Vagina (tissue), 2 donors: ENCODE results near the gene GAL3ST3. TPM values are rescaled to one million over a fixed set of nuclear protein-coding genes. Genes with fewer than 3 reads are reported as not detected.
A peak's percentile ranks its signal among the peaks of the same experiment; 100 is the strongest.

Experiments used
- DNase-seq, 2 donors: peaks; one replicate each; pipeline ENCODE4 v3.0.0-alpha.2; 2017; ENCODE audit errors: extremely low spot score in 2 of 2
- H3K27ac ChIP-seq: fragments of 200-600 bp; sonication (generic); one replicate; pipeline ENCODE4 v1.5.1; 2019
- H3K27me3 ChIP-seq: fragments of 200-600 bp; sonication (generic); one replicate; pipeline ENCODE4 v1.5.1; 2019
- H3K36me3 ChIP-seq, 2 donors: fragments of 200-600 bp; sonication (generic); one replicate each; pipeline ENCODE4 v1.5.1; 2017 to 2019
- H3K4me1 ChIP-seq: fragments of 200-600 bp; sonication (generic); one replicate; pipeline ENCODE4 v1.5.1; 2019
- H3K4me3 ChIP-seq, 2 donors: fragments of 200-600 bp; sonication (generic); 1 replicate in 1 of 2; 2 replicates in 1 of 2; pipeline ENCODE4 v1.5.1; 2016 to 2019
- H3K9me3 ChIP-seq: fragments of 200-600 bp; sonication (generic); one replicate; pipeline ENCODE4 v1.5.1; 2019
- POLR2A ChIP-seq, 2 donors: fragments of 450-650 bp; IDR thresholded peaks; one replicate each; pipeline ENCODE4 v1.6.1; 2017; ENCODE audit warnings: antibody characterized with exemption in 2 of 2, mild to moderate bottlenecking in 2 of 2, moderate library complexity in 2 of 2
- POLR2AphosphoS5 ChIP-seq, 2 donors: sonication (generic); formaldehyde crosslinking; IDR thresholded peaks; one replicate each; pipeline ENCODE4 v1.9.0; 2017; ENCODE audit warnings: antibody characterized with exemption in 2 of 2, mild to moderate bottlenecking in 2 of 2, low read depth in 1 of 2; ENCODE audit not compliant: insufficient read depth in 1 of 2
- intact Hi-C: fragments of 100-400 bp; cut with DNase I; formaldehyde crosslinking; loops from one replicate; pipeline ENCODE4 v1.15.1; 2023
- total RNA-seq: library from RNA; depleted of rRNA; stranded (reverse); fragments of >200 nt; gene quantifications from one replicate; pipeline ENCODE4 v1.2.3, GENCODE V29; 2016
- TF ChIP-seq, protein P1 (sequence below), 3 experiments: fragments of 450-650 bp in 2 of 3; fragments of 200-600 bp in 1 of 3; sonication (generic) in 1 of 3; IDR thresholded peaks; one replicate each; pipeline ENCODE4 v1.5.1; 2017 to 2019; ENCODE audit warnings: antibody characterized with exemption in 3 of 3, mild to moderate bottlenecking in 2 of 3, moderate library complexity in 2 of 3

Gene GAL3ST3
- total RNA-seq, 1 donor from 2014 or later: not detected

DNA sequence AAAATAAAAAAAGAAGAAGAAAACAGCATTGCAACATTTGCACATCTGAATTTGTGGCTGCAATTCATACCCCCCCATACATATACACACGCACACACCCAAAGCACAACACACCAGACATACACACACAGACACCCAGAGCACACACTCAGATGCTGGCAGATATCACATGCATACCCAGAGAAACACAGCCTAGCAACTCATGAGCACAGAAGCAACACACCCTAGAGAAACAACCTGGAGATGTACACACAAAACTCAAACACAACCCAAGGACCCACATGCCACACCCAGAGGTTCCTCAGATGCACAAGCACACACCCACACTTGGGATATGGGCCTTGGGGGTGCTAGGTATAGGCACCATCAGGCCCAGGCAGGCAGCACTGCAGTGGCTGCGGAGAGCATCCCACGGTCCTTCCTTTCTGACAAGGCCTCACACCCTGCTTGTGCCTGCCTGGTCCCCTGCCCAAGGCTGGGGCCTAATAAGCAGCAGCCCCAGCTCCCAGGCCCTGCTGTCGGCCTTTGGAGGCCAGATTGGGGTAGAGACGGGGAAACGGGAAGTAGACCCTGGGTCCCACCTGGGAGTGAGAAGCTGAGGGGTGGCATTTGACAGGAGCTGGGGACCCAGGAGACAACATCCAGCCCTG lies 34.0 kb downstream of the GAL3ST3 start:
- Histone ChIP-seq H3K27me3 (no peaks in the 10 kb centered on the region), H3K4me3 (no peak overlapping the region), H3K4me1 (peaks cover 11% of the 10 kb centered on the region), H3K27ac (no peak overlapping the region), H3K36me3 (no peaks in the 10 kb centered on the region), H3K9me3 (no peaks in the 10 kb centered on the region)
- intact Hi-C loops: no loop called here
- DNase-seq: no peak
- TF ChIP-seq POLR2A (IDR thresholded peaks at IDR 0.05) (no peak), POLR2AphosphoS5 (IDR thresholded peaks at IDR 0.05; ENCODE audit: insufficient read depth in 1 of 2, low read depth in 1 of 2) (no peak)
- TF ChIP-seq, protein P1, sequence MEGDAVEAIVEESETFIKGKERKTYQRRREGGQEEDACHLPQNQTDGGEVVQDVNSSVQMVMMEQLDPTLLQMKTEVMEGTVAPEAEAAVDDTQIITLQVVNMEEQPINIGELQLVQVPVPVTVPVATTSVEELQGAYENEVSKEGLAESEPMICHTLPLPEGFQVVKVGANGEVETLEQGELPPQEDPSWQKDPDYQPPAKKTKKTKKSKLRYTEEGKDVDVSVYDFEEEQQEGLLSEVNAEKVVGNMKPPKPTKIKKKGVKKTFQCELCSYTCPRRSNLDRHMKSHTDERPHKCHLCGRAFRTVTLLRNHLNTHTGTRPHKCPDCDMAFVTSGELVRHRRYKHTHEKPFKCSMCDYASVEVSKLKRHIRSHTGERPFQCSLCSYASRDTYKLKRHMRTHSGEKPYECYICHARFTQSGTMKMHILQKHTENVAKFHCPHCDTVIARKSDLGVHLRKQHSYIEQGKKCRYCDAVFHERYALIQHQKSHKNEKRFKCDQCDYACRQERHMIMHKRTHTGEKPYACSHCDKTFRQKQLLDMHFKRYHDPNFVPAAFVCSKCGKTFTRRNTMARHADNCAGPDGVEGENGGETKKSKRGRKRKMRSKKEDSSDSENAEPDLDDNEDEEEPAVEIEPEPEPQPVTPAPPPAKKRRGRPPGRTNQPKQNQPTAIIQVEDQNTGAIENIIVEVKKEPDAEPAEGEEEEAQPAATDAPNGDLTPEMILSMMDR (IDR thresholded peaks at IDR 0.05): no peak

DNA sequence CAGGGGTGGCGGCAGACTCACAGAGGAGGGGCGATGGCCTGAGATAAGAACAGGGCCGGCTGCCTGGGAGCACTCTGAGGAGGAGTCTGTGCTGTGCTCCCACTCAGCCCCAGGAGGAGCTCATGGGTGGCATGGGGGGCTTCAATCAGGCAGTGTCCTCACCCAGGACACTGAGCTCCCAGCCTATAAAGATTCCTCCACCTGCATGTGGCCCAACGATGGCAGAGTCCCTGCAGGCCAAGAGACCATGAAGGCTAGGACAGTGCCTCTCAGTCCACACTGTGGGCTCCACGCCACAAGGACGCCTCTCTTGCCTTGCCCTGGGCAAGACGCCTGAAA lies 35.2 kb downstream of the GAL3ST3 start:
- Histone ChIP-seq H3K36me3 (no peaks in the 10 kb centered on the region), H3K4me3 (no peak overlapping the region), H3K9me3 (no peaks in the 10 kb centered on the region), H3K4me1 (peaks cover 11% of the 10 kb centered on the region), H3K27ac (no peak overlapping the region), H3K27me3 (no peaks in the 10 kb centered on the region)
- intact Hi-C loops: no loop called here
- DNase-seq: no peak
- TF ChIP-seq POLR2A (IDR thresholded peaks at IDR 0.05) (no peak), POLR2AphosphoS5 (IDR thresholded peaks at IDR 0.05; ENCODE audit: insufficient read depth in 1 of 2, low read depth in 1 of 2) (no peak)
- TF ChIP-seq, protein P1 (IDR thresholded peaks at IDR 0.05): no peak

DNA sequence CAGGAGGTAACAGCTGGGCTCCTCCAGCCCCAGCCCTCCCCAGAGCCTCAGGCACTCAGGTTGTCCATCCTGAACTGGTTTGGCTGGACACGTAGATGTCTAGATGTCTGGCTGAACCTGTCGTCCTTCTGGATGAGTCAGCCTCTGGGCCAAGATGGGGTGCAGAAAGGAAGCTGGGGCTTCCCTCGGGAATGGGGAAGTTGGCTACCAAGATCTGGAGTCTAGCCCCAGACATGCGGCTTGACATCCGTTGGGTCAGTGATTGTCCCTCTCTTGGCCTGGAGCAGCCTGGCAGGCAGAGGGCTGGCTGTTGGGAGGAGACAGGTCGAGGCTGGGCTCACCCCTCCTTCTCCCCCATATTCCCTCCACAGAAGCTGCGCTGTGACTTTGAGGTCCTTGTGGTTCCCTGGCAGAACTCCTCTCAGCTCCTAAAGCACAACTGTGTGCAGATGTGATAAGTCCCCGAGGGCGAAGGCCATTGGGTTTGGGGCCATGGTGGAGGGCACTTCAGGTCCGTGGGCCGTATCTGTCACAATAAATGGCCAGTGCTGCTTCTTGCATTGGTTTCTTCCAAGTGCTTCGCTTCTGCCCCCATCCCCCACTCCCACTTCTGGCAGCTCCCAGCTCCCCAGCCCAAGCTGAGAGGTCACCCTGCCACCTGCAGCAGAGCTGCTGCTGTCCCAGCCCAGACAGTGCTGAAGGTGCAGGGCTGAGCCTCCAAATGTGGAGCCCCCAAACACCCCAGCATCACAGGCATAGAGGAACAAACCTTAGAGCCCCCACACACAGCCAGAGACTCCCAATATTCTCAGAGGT lies 35.8 kb downstream of the GAL3ST3 start:
- Histone ChIP-seq H3K27me3 (no peaks in the 10 kb centered on the region), H3K27ac (no peak overlapping the region), H3K4me1 (peaks cover 11% of the 10 kb centered on the region), H3K4me3 (peak overlapping the region in 1 of 2 donors; percentile 17), H3K9me3 (no peaks in the 10 kb centered on the region), H3K36me3 (no peaks in the 10 kb centered on the region)
- intact Hi-C loops: no loop called here
- no peak for DNase-seq
- TF ChIP-seq POLR2A (IDR thresholded peaks at IDR 0.05): no peak
- TF ChIP-seq, protein P1 (IDR thresholded peaks at IDR 0.05): no peak
- TF ChIP-seq POLR2AphosphoS5 (IDR thresholded peaks at IDR 0.05; ENCODE audit: insufficient read depth in 1 of 2, low read depth in 1 of 2): no peak

DNA sequence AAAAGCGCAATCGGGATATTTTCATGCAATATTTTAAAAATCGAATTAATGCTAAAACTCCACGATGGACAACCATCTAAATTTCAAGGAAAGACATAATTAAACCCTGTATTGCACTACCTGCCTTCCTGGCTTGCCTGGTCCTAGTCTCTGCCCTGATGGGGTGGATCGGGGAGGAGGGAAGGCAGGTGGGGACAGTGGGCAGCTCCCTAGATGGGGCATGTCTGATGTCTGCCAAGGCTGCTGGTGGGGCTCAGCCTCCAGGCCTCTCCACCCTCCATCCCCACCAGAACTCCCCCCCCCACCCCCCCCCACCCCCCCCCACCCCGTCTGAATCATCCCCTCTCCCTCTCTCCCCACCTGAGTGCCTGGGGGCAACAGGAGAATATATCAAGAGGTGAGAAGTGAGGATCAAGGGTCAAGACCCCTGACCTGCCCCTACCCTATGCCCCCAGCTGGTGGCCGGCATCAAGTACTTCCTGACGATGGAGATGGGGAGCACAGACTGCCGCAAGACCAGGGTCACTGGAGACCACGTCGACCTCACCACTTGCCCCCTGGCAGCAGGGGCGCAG lies 36.5 kb downstream of the GAL3ST3 start:
- peaks cover 11% of the 10 kb centered on the region for H3K4me1 ChIP-seq
- peak overlapping the region; percentile 17 to 41 for H3K4me3 ChIP-seq

More for the DNA sequence above, 36.5 kb downstream of the GAL3ST3 start:
- Histone ChIP-seq H3K27ac (no peak overlapping the region), H3K27me3 (no peaks in the 10 kb centered on the region), H3K36me3 (no peaks in the 10 kb centered on the region), H3K9me3 (no peaks in the 10 kb centered on the region)
- no peak for DNase-seq
- intact Hi-C loops: no loop called here
- no peak for TF ChIP-seq POLR2AphosphoS5 (IDR thresholded peaks at IDR 0.05; ENCODE audit: insufficient read depth in 1 of 2, low read depth in 1 of 2)
- TF ChIP-seq, protein P1 (IDR thresholded peaks at IDR 0.05): no peak
- TF ChIP-seq POLR2A (IDR thresholded peaks at IDR 0.05): no peak
